ENCODE results near the gene SH3PXD2A. TPM values are rescaled to one million over a fixed set of nuclear protein-coding genes. Genes with fewer than 3 reads are reported as not detected.

Gene SH3PXD2A
- total and polyA plus RNA-seq, 2 of the 4 experiments (the other 2 are of a cell fraction): 6.3 to 23.0 TPM

DNA sequence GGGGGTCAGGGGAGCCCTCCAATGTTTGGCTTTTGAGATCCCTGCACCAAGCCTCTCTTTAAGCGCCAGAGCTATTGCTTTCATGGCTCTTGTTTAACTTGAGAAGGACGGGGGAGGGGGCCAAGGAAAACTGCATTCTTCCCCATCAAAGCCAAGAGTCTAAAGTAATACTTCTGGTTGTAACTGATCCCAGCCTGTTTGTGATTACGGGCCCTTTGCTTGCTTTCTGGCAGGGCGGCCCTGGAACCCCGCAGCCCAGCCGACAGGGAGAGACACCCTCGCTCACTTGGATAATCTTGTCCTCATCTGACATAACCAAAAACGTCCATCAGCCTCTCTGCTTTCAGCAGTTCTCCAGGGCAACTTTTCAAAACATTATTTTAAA, 207.1 kb downstream of the SH3PXD2A start:
- TF ChIP-seq CEBPB (IDR thresholded peaks at IDR 0.05; ENCODE audit: low read depth, low read length) (no peak), MAFK (IDR thresholded peaks at IDR 0.05; ENCODE audit: low read depth, low read length) (no peak), SMC3 (IDR thresholded peaks at IDR 0.05; ENCODE audit: low read depth, low read length) (no peak), NFE2L2 (IDR thresholded peaks at IDR 0.05; ENCODE audit: low read depth, low read length) (no peak), CHD1 (IDR thresholded peaks at IDR 0.05; ENCODE audit: low read depth, low read length) (no peak)
- H2BK15ac ChIP-seq (ENCODE audit: low read depth, low read length): no peak overlapping the region
- BruUV-seq (replicated peaks): no TSS peak
- H3K27me3 ChIP-seq (ENCODE audit: control insufficient read depth, insufficient read depth, low read length): no peaks in the 10 kb centered on the region
- H4K8ac ChIP-seq (ENCODE audit: low read depth in 2 of 2, low read length in 2 of 2): no peak overlapping the region
- H3K56ac ChIP-seq (ENCODE audit: extremely low read depth, insufficient read depth, low read length): no peak overlapping the region
- H2AK9ac ChIP-seq (replicated peaks; ENCODE audit: low read depth, low read length, poor library complexity): no peak overlapping the region
- ATAC-seq (ENCODE audit: low read depth) (no peak), DNase-seq (no peak)
- no peak overlapping the region for H4K91ac ChIP-seq (ENCODE audit: insufficient read depth, low read depth, low read length)
- no peak overlapping the region for H3K4me2 ChIP-seq (ENCODE audit: low read depth, low read length)
- peaks cover 89% of the 10 kb centered on the region for H4K20me1 ChIP-seq (ENCODE audit: insufficient read depth, low read length)
- CTCF ChIA-PET: no interaction called here
- H3K9ac ChIP-seq (ENCODE audit: low read depth, low read length): no peak overlapping the region
- in situ Hi-C loops (cut with MboI; ENCODE audit: low sequenced_read_pairs) (no loop called here), dilution Hi-C loops (cut with HindIII; ENCODE audit: low sequenced_read_pairs, unreplicated experiment) (no loop called here), intact Hi-C loops (cut with micrococcal nuclease) (no loop called here)
- no peak overlapping the region for H3K23ac ChIP-seq (ENCODE audit: low read depth, low read length)
- H3K4me1 ChIP-seq (ENCODE audit: control insufficient read depth, insufficient read depth, low read length): peaks cover 41% of the 10 kb centered on the region
- no peak overlapping the region for H3K27ac ChIP-seq (ENCODE audit: insufficient read depth, low read length)
- POLR2A ChIA-PET (ENCODE audit: unreplicated experiment): no interaction called here
- no peak overlapping the region for H2BK5ac ChIP-seq (ENCODE audit: low read depth, low read length, poor library complexity, severe bottlenecking)
- H2AFZ ChIP-seq (replicated peaks; ENCODE audit: low read length, poor library complexity): no peak overlapping the region
- H3K9me3 ChIP-seq (ENCODE audit: control insufficient read depth, insufficient read depth, low read length): no peaks in the 10 kb centered on the region
- H2AK5ac ChIP-seq (ENCODE audit: low read depth, low read length): no peak overlapping the region
- H3K18ac ChIP-seq (ENCODE audit: low read depth, low read length): no peak overlapping the region
- no peak overlapping the region for H2BK120ac ChIP-seq (ENCODE audit: low read depth, low read length)
- H3K4ac ChIP-seq (ENCODE audit: low read depth, low read length): no peak overlapping the region
- peaks cover 30% of the 10 kb centered on the region for H3K36me3 ChIP-seq (ENCODE audit: control insufficient read depth, insufficient read depth, low read length)
- no peak overlapping the region for H2BK20ac ChIP-seq (ENCODE audit: low read depth, low read length)
- peaks cover 56% of the 10 kb centered on the region for H3K9me1 ChIP-seq (ENCODE audit: insufficient read depth, low read length)
- H3K4me3 ChIP-seq (ENCODE audit: insufficient read depth, low read depth, low read length): no peak overlapping the region
- H3K14ac ChIP-seq (replicated peaks; ENCODE audit: low read depth, low read length): no peak overlapping the region
- no CpG with 5 or more reads among the region's 8 CpGs for WGBS, 2 experiments (ENCODE audit: extremely low coverage in 2 of 2, insufficient read length in 1 of 2)
- peaks cover 45 to 97% of the 10 kb centered on the region in 2 experiments for H3K79me1 ChIP-seq (ENCODE audit: low read depth in 1 of 2, low read length in 2 of 2)
- H4K5ac ChIP-seq (ENCODE audit: low read depth, low read length): no peak overlapping the region
